Mesothelial cell of epicardium (in vitro differentiated cells): ENCODE results near the gene KCNC1. TPM values are rescaled to one million over a fixed set of nuclear protein-coding genes. Genes with fewer than 3 reads are reported as not detected.

Experiments
- DNase-seq, 2 experiments: peaks; one replicate each; pipeline ENCODE4 v3.0.0; 2021; ENCODE audit warnings: low spot score in 2 of 2; ENCODE audit not compliant: unreplicated experiment in 2 of 2
- H3K27ac Mint-ChIP-seq: 2 replicates; pipeline ENCODE4 v1.8.0; 2021; ENCODE audit warnings: mixed read lengths
- H3K27me3 Mint-ChIP-seq: 2 replicates; pipeline ENCODE4 v1.8.0; 2021; ENCODE audit warnings: low read depth, mixed read lengths
- H3K36me3 Mint-ChIP-seq: 2 replicates; pipeline ENCODE4 v1.8.0; 2021; ENCODE audit warnings: mixed read lengths
- H3K4me1 Mint-ChIP-seq: 2 replicates; pipeline ENCODE4 v1.8.0; 2021; ENCODE audit warnings: mixed read lengths
- H3K4me3 Mint-ChIP-seq: 2 replicates; pipeline ENCODE4 v1.8.0; 2021; ENCODE audit warnings: mild to moderate bottlenecking, moderate library complexity, mixed read lengths
- H3K9me3 Mint-ChIP-seq: 2 replicates; pipeline ENCODE4 v1.8.0; 2021; ENCODE audit warnings: mixed read lengths
- CTCF ChIP-seq: fragments of 200-600 bp; sonication (generic); IDR thresholded peaks from one replicate; pipeline ENCODE4 v1.5.0; 2021; ENCODE audit warnings: antibody characterized with exemption; ENCODE audit not compliant: unreplicated experiment
- total RNA-seq: library from RNA; stranded (reverse); gene quantifications from 3 replicates; pipeline ENCODE4 v1.2.1, GENCODE V29; 2021

KCNC1 gene
- 0.18 to 0.20 TPM (median 0.20 TPM) in 3 replicates for total RNA-seq

GRCh38 chr11:17734418-17734911, at the start of gene KCNC1:
Gene KCNC1 (plus strand): TSS chr11:17734781. CDS start chr11:17736003, 1,222 bp downstream.
- no peak within 1 kb of the TSS for H3K27ac Mint-ChIP-seq
- peaks cover 3% of the 10 kb centered on the region for H3K4me1 Mint-ChIP-seq
- no peaks in the 10 kb centered on the region for H3K9me3 Mint-ChIP-seq

GRCh38 chr11:17686231-17686980, 48.2 kb upstream of the KCNC1 start:
- no peak for DNase-seq
- Mint-ChIP-seq H3K4me3 (no peak overlapping the region), H3K27me3 (peaks cover 42% of the 10 kb centered on the region), H3K9me3 (no peaks in the 10 kb centered on the region), H3K4me1 (no peaks in the 10 kb centered on the region), H3K27ac (no peak overlapping the region), H3K36me3 (no peaks in the 10 kb centered on the region)
- no peak for TF ChIP-seq CTCF

More at GRCh38 chr11:17734418-17734911, at the start of gene KCNC1:
- Mint-ChIP-seq H3K36me3 (no peaks in the 10 kb centered on the region), H3K4me3 (peak within 1 kb of the TSS; percentile 65), H3K27me3 (peaks cover 77% of the 10 kb centered on the region)
- TF ChIP-seq CTCF = no peak
- DNase-seq = peak in 1 of 2 experiments; percentile 59

GRCh38 chr11:17687946-17688670, 46.5 kb upstream of the KCNC1 start:
- no peak for DNase-seq
- H3K4me3 Mint-ChIP-seq = no peak overlapping the region
- TF ChIP-seq CTCF = no peak
- no peak overlapping the region for H3K27ac Mint-ChIP-seq
- no peaks in the 10 kb centered on the region for H3K36me3 Mint-ChIP-seq
- no peaks in the 10 kb centered on the region for H3K4me1 Mint-ChIP-seq
- no peaks in the 10 kb centered on the region for H3K9me3 Mint-ChIP-seq
- H3K27me3 Mint-ChIP-seq = peaks cover 32% of the 10 kb centered on the region

GRCh38 chr11:17691550-17691949, 43.0 kb upstream of the KCNC1 start:
- no peak overlapping the region for H3K27ac Mint-ChIP-seq
- H3K27me3 Mint-ChIP-seq = peaks cover 13% of the 10 kb centered on the region
- no peaks in the 10 kb centered on the region for H3K36me3 Mint-ChIP-seq
- no peaks in the 10 kb centered on the region for H3K9me3 Mint-ChIP-seq
- H3K4me3 Mint-ChIP-seq = no peak overlapping the region
- no peaks in the 10 kb centered on the region for H3K4me1 Mint-ChIP-seq
- TF ChIP-seq CTCF = no peak
- DNase-seq = no peak

GRCh38 chr11:17691976-17692375, 42.6 kb upstream of the KCNC1 start:
- Mint-ChIP-seq H3K4me3 (no peak overlapping the region), H3K36me3 (no peaks in the 10 kb centered on the region), H3K27me3 (peaks cover 13% of the 10 kb centered on the region), H3K4me1 (no peaks in the 10 kb centered on the region), H3K9me3 (no peaks in the 10 kb centered on the region), H3K27ac (no peak overlapping the region)
- no peak for DNase-seq
- TF ChIP-seq CTCF = no peak
